ENCODE measurements around the gene KRT71. TPM values are rescaled to one million over a fixed set of nuclear protein-coding genes. Genes with fewer than 3 reads are reported as not detected.
"Not testable (repeated sequence)": the region's sequence is repeated elsewhere in the genome, so short reads cannot be mapped to it uniquely, and the experiment has no call there.

Gene KRT71
- not detected for total RNA-seq

GRCh38 chr12:52552681-52553195, at the start of gene KRT71:
KRT71 (minus strand) TSS chr12:52553145; CDS start chr12:52553077, 68 bp downstream.
- DNase-seq = no peak

- DNase-seq = no peak
Measured at GRCh38 chr12:52602552-52602951, 49.6 kb upstream of the KRT71 start.

GRCh38 chr12:52601671-52602070, 48.7 kb upstream of the KRT71 start:
- no peak for DNase-seq

- no peak for DNase-seq
Measured at GRCh38 chr12:52600941-52601481, 48.1 kb upstream of the KRT71 start, which contains the start of gene KRT72. KRT72 (minus strand) TSS chr12:52601463; CDS start chr12:52601452, 11 bp downstream.

- no peak for DNase-seq
Measured at GRCh38 chr12:52600475-52600874, 47.5 kb upstream of the KRT71 start.

GRCh38 chr12:52600071-52600470, 47.1 kb upstream of the KRT71 start:
- no peak for DNase-seq

GRCh38 chr12:52598966-52599365, 46.0 kb upstream of the KRT71 start:
- no peak for DNase-seq

- not testable (repeated sequence) for DNase-seq
Measured at GRCh38 chr12:52594237-52594636, 41.3 kb upstream of the KRT71 start.

- DNase-seq = no peak
Measured at GRCh38 chr12:52591521-52591920, 38.6 kb upstream of the KRT71 start.

- no peak for DNase-seq
Measured at GRCh38 chr12:52590021-52590420, 37.1 kb upstream of the KRT71 start.

- no peak for DNase-seq
Measured at GRCh38 chr12:52587563-52587962, 34.6 kb upstream of the KRT71 start.

- DNase-seq = peak; percentile 45
Measured at GRCh38 chr12:52585946-52586345, 33.0 kb upstream of the KRT71 start.

- DNase-seq = no peak
Measured at GRCh38 chr12:52585066-52585465, 32.1 kb upstream of the KRT71 start.

- DNase-seq = no peak
Measured at GRCh38 chr12:52584156-52584682, 31.3 kb upstream of the KRT71 start.

GRCh38 chr12:52582971-52583456, 30.1 kb upstream of the KRT71 start:
- DNase-seq = peak; percentile 31

- DNase-seq = no peak
Measured at GRCh38 chr12:52582486-52582885, 29.5 kb upstream of the KRT71 start.

GRCh38 chr12:52581481-52581880, 28.5 kb upstream of the KRT71 start:
- DNase-seq = no peak

GRCh38 chr12:52581066-52581465, 28.1 kb upstream of the KRT71 start:
- no peak for DNase-seq

GRCh38 chr12:52580496-52580895, 27.6 kb upstream of the KRT71 start:
- DNase-seq = no peak

GRCh38 chr12:52579468-52580465, 26.8 kb upstream of the KRT71 start:
- DNase-seq = no peak

GRCh38 chr12:52578469-52578868, 25.5 kb upstream of the KRT71 start:
- no peak for DNase-seq

GRCh38 chr12:52577316-52577715, 24.4 kb upstream of the KRT71 start:
- DNase-seq = no peak

- DNase-seq = no peak
Measured at GRCh38 chr12:52575948-52576347, 23.0 kb upstream of the KRT71 start.

Data from effector CD4-positive, alpha-beta T cell (primary cell).